ENCODE measurements around the gene EPSTI1. TPM values are rescaled to one million over a fixed set of nuclear protein-coding genes. Genes with fewer than 3 reads are reported as not detected.
A peak's percentile ranks its signal among the peaks of the same experiment; 100 is the strongest.

EPSTI1 gene
- total and polyA plus RNA-seq, 8 donors = 3.5 to 115 (median 5.2) TPM; not detected in 1

DNA sequence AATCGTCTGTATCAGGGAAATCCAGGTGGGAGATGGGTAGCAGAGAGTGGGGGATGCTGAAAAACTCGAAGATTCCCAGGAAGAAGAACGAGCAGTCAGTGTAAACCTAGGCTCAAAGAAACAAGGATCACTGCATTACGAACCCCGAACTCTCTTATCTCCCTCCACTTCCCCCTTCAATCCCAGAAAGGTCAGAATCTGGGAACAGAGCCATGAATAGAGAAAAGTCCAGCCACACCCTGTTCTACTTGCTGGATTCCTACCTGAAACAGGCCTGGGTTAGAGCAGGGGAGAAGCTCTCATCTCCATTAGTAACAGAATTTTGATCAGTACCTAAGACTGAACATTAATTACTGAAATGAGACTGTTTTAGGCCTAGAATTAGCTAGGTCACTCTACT is 24.4 kb downstream of the EPSTI1 start:
- Histone ChIP-seq H3K27ac (peak overlapping the region in 4 of 5 donors; percentile 50 to 73 (median 54)), H3K4me3 (no peak overlapping the region), H3K9me3 (no peaks in the 10 kb centered on the region), H3K27me3 (no peaks in the 10 kb centered on the region), H3K4me1 (peaks cover 14 to 32% (median 26%) of the 10 kb centered on the region in 4 donors), H3K36me3 (peaks cover 0 to 35% (median 8%) of the 10 kb centered on the region in 4 donors)
- peak in 1 of 3 donors; percentile 52 for TF ChIP-seq POLR2AphosphoS5 (IDR thresholded peaks at IDR 0.05)
- TF ChIP-seq EP300 (IDR thresholded peaks at IDR 0.05) = no peak
- TF ChIP-seq, protein P1, sequence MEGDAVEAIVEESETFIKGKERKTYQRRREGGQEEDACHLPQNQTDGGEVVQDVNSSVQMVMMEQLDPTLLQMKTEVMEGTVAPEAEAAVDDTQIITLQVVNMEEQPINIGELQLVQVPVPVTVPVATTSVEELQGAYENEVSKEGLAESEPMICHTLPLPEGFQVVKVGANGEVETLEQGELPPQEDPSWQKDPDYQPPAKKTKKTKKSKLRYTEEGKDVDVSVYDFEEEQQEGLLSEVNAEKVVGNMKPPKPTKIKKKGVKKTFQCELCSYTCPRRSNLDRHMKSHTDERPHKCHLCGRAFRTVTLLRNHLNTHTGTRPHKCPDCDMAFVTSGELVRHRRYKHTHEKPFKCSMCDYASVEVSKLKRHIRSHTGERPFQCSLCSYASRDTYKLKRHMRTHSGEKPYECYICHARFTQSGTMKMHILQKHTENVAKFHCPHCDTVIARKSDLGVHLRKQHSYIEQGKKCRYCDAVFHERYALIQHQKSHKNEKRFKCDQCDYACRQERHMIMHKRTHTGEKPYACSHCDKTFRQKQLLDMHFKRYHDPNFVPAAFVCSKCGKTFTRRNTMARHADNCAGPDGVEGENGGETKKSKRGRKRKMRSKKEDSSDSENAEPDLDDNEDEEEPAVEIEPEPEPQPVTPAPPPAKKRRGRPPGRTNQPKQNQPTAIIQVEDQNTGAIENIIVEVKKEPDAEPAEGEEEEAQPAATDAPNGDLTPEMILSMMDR (IDR thresholded peaks at IDR 0.05) = no peak
- no peak for TF ChIP-seq POLR2A (IDR thresholded peaks at IDR 0.05)
- 28 to 52% (median 38%) methylated on average over 5 of the region's 5 CpGs for WGBS, 5 donors
- intact Hi-C loops (cut with DNase I; ENCODE audit: low total_unique reads) = no loop called here
- DNase-seq = peak; percentile 29 to 71

DNA sequence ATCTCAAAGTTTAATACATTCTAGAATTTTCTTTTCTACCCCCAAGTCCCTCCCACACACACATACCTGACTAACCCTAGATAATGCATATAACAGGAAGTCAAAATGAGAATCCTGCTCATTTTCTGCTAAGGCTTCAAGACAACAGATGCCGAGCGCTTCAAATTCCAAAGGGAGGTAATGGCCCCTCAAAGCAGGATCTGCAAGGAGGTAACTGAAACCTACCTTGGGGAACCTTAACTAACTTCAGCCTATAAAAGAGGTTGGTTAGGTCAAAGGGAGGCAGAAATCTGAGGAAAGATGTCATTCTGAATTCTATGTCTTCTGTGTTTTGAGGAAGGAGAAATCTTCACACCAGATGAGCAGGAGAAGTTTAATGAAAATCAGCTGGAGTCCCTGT is 26.8 kb downstream of the EPSTI1 start:
- no peaks in the 10 kb centered on the region for H3K27me3 ChIP-seq
- H3K27ac ChIP-seq = no peak overlapping the region
- intact Hi-C loops (cut with DNase I; ENCODE audit: low total_unique reads) = no loop called here
- no peak for TF ChIP-seq POLR2AphosphoS5 (IDR thresholded peaks at IDR 0.05)
- TF ChIP-seq EP300 (IDR thresholded peaks at IDR 0.05) = no peak
- TF ChIP-seq POLR2A (IDR thresholded peaks at IDR 0.05) = no peak
- TF ChIP-seq, protein P1 (IDR thresholded peaks at IDR 0.05) = no peak
- WGBS, 5 donors = 47 to 98% (median 74%) methylated on average over 2 of the region's 2 CpGs
- no peaks in the 10 kb centered on the region for H3K9me3 ChIP-seq
- peaks cover 0 to 58% (median 25%) of the 10 kb centered on the region in 4 donors for H3K36me3 ChIP-seq
- no peak overlapping the region for H3K4me3 ChIP-seq
- no peak for DNase-seq
- peaks cover 14 to 29% (median 26%) of the 10 kb centered on the region in 4 donors for H3K4me1 ChIP-seq

DNA sequence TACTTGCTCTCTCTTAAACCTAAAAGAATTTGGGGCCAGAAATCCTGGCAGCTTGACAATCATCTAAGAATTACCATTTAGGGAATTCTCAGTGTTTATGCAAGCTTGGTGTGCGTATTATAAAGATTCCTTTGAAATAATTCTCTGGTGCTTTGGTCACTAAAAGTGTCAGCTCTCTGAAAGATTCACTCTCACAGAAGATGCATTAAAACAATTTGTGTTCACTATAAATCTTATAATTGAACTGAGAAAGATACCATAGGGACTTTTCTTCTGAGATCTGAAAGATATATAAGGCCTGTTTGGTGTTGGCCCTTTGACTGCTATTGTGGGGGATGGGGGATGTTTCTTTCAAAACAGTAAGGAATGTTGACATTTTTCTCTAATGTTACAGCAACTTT is 27.3 kb downstream of the EPSTI1 start:
- H3K4me1 ChIP-seq = peaks cover 12 to 24% (median 22%) of the 10 kb centered on the region in 4 donors
- WGBS, 5 donors = 86 to 91% (median 90%) methylated on average over 1 of the region's 1 CpG
- no peaks in the 10 kb centered on the region for H3K27me3 ChIP-seq
- intact Hi-C loops (cut with DNase I; ENCODE audit: low total_unique reads) = no loop called here
- no peaks in the 10 kb centered on the region for H3K9me3 ChIP-seq
- H3K27ac ChIP-seq = no peak overlapping the region
- no peak overlapping the region for H3K4me3 ChIP-seq
- peaks cover 0 to 63% (median 25%) of the 10 kb centered on the region in 4 donors for H3K36me3 ChIP-seq
- no peak for TF ChIP-seq POLR2A (IDR thresholded peaks at IDR 0.05)
- TF ChIP-seq, protein P1 (IDR thresholded peaks at IDR 0.05) = no peak
- no peak for TF ChIP-seq POLR2AphosphoS5 (IDR thresholded peaks at IDR 0.05)
- no peak for TF ChIP-seq EP300 (IDR thresholded peaks at IDR 0.05)
- DNase-seq = peak in 1 of 2 donors; percentile 35

DNA sequence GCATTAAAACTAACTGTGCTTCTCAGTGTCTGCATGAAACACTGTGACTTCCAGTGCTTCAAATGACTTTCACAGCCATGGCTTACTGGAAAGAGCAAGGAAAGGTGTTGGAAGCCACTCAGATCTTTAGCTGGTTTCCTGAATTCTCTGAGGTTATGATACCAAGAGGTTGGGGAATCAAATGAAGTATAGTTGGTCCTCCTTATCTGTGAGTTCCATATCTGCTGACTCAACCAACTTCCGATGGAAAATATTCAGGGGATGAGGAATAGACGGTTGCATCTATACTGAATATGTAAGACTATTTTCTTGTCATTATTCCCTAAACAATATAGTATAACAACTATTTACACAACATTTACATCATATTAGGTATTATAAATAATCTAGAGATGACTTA is 32.4 kb downstream of the EPSTI1 start:
- TF ChIP-seq EP300 (IDR thresholded peaks at IDR 0.05) = no peak
- TF ChIP-seq, protein P1 (IDR thresholded peaks at IDR 0.05) = no peak
- TF ChIP-seq POLR2AphosphoS5 (IDR thresholded peaks at IDR 0.05) = no peak
- TF ChIP-seq POLR2A (IDR thresholded peaks at IDR 0.05) = no peak

More for the DNA sequence above, 32.4 kb downstream of the EPSTI1 start:
- H3K36me3 ChIP-seq = peaks cover 0 to 88% (median 42%) of the 10 kb centered on the region in 4 donors
- DNase-seq = no peak
- no peaks in the 10 kb centered on the region for H3K9me3 ChIP-seq
- WGBS, 5 donors = 70 to 95% (median 86%) methylated on average over 2 of the region's 2 CpGs
- H3K27me3 ChIP-seq = no peaks in the 10 kb centered on the region
- no peak overlapping the region for H3K4me3 ChIP-seq
- no peak overlapping the region for H3K27ac ChIP-seq
- H3K4me1 ChIP-seq = no peaks in the 10 kb centered on the region
- intact Hi-C loops (cut with DNase I; ENCODE audit: low total_unique reads) = no loop called here
